Heart right ventricle (tissue), 16 donors: Measurements from ENCODE around the gene DNAJB11. TPM values are rescaled to one million over a fixed set of nuclear protein-coding genes. Genes with fewer than 3 reads are reported as not detected.
A peak's percentile ranks its signal among the peaks of the same experiment; 100 is the strongest.

Experiments used
- ATAC-seq, 8 donors: fragments of 200-7000 bp; cut with Tn5 transposase; one replicate each; pipeline ENCODE4 v1.9.1; 2020; ENCODE audit warnings: mild to moderate bottlenecking in 8 of 8, moderate library complexity in 8 of 8, moderate number of reproducible peaks in 1 of 8
- DNase-seq, 2 donors: peaks; one replicate each; pipeline ENCODE4 v3.0.0-alpha.2; 2020
- H3K27ac ChIP-seq, 10 donors: fragments of 200-600 bp; sonication (generic) in 2 of 10; one replicate each; pipeline versions ENCODE4 v1.5.0 to v1.8.0; 2020 to 2022; ENCODE audit warnings: mild to moderate bottlenecking in 3 of 10
- H3K27me3 ChIP-seq, 7 donors: fragments of 200-600 bp; one replicate each; pipeline ENCODE4 v1.8.0; 2021 to 2022; ENCODE audit warnings: mild to moderate bottlenecking in 2 of 7
- H3K36me3 ChIP-seq, 9 donors: fragments of 200-600 bp; sonication (generic) in 1 of 9; one replicate each; pipeline versions ENCODE4 v1.5.0 to v1.8.0; 2020 to 2022; ENCODE audit warnings: mild to moderate bottlenecking in 2 of 9
- H3K4me1 ChIP-seq, 9 donors: fragments of 200-600 bp; sonication (generic) in 1 of 9; one replicate each; pipeline versions ENCODE4 v1.5.0 to v1.8.0; 2020 to 2022; ENCODE audit warnings: mild to moderate bottlenecking in 4 of 9
- H3K4me3 ChIP-seq, 10 donors: fragments of 200-600 bp; sonication (generic) in 2 of 10; one replicate each; pipeline versions ENCODE4 v1.5.0 to v1.8.0; 2020 to 2022; ENCODE audit warnings: mild to moderate bottlenecking in 7 of 10, moderate library complexity in 2 of 10
- H3K9me3 ChIP-seq, 11 donors: fragments of 200-600 bp in 10 of 11; sonication (generic) in 2 of 11; one replicate each; pipeline versions ENCODE4 v1.5.0 to v1.8.0; 2013 to 2022; ENCODE audit warnings: mild to moderate bottlenecking in 2 of 11, control low read depth in 1 of 11, moderate library complexity in 1 of 11
- CTCF ChIP-seq, 9 donors: fragments of 200-600 bp; sonication (generic) in 2 of 9; IDR thresholded peaks; one replicate each; pipeline versions ENCODE4 v1.5.0 to v1.8.0; 2021 to 2022; ENCODE audit warnings: antibody characterized with exemption in 9 of 9, mild to moderate bottlenecking in 5 of 9, moderate library complexity in 1 of 9
- WGBS, 2 donors: extraction: QIAGEN DNeasy Blood & Tissue Kit; methylation state at CpG; one replicate each; pipeline ENCODE4 v1.1.7; 2013; ENCODE audit warnings: inconsistent platforms in 1 of 2; 5-methylcytosine and 5-hydroxymethylcytosine counted together
- intact Hi-C, 10 donors: fragments of 100-400 bp; cut with DNase I; formaldehyde crosslinking; loops; one replicate each; pipeline versions ENCODE4 v1.11.1 to v1.14.2; 2022
- polyA plus RNA-seq, 2 donors: library from polyadenylated mRNA; stranded (reverse); fragments of 200-250 nt; gene quantifications; one replicate each; pipeline ENCODE4 v1.2.3, GENCODE V29; 2013
- total RNA-seq, 10 donors: library from RNA; stranded (reverse); fragmentation: NEBNext Ultra II Directional in 3 of 10; extraction: Animal tissue kit (Norgen Biotek cat#: 25700) in 3 of 10; gene quantifications; one replicate each; pipeline versions ENCODE4 v1.2.1 to v1.2.4, GENCODE V29; 2021 to 2023
- donor health status: Arrhythmogenic right ventricular cardiomyopathy.
- donor health status: ischemic (EF 13 %, LVEDD 7.1; RV severe dilation, severe dysfunction).
- donor health status: healthy with polysubstance abuse.
- donor health status: DM: no; HTN: yes; CAD: no.
- donor health status: DM: no; HTN: no; CAD: no.
- donor health status: ischemic (EF 25% LVEDD 6.9; RV normal size, moderate dysfunction).
- donor health status: ischemic (EF 25% LVEDD 5.7; RV mildly dilated, moderate dysfunction).
- donor health status: healthy.
- donor health status: DM: yes; HTN: yes; CAD: no.
- donor health status: Ischemic cardiomyopathy.
- donor health status: ischemic (EF 35%, LVEDD 5.7; RV mildly dilated, moderate dysfunction).
- donor health status: nonischemic (EF 11% LVEDD 7.7; RV severe dilation, severe dysfunction).
- donor health status: DM: yes; HTN: yes; CAD: no.
- donor health status: PGD.
- donor health status: ischemic (EF 29% LVEDD 5.4; RV normal size, mild dysfunction).
- donor health status: nonischemic (EF 23%, LVEDD 6.1; RV moderate dilation, normal function).

DNAJB11 gene
- total and polyA plus RNA-seq, 12 donors: 17.9 to 147 (median 24.2) TPM

- WGBS, 2 donors: 89 to 90% methylated on average over 6 of the region's 6 CpGs
- intact Hi-C loops: loop anchor here in 1 of 10 donors (10.0 kb wide), 1 partner anchor 279 kb away; no protein-coding TSS in a partner anchor
- ATAC-seq (peak in 6 of 8 donors; percentile 35 to 80 (median 64)), DNase-seq (no peak)
- Histone ChIP-seq H3K4me3 (no peak overlapping the region), H3K27ac (peak overlapping the region in 1 of 10 donors; percentile 46), H3K36me3 (peaks cover 0 to 12% (median 0%) of the 10 kb centered on the region in 9 donors), H3K9me3 (no peaks in the 10 kb centered on the region), H3K4me1 (peaks cover 0 to 15% (median 7%) of the 10 kb centered on the region in 9 donors), H3K27me3 (no peaks in the 10 kb centered on the region)
- TF ChIP-seq CTCF (IDR thresholded peaks at IDR 0.05): no peak
Observed at GRCh38 chr3:186534113-186534669, 36.3 kb upstream of the DNAJB11 start.

DNA sequence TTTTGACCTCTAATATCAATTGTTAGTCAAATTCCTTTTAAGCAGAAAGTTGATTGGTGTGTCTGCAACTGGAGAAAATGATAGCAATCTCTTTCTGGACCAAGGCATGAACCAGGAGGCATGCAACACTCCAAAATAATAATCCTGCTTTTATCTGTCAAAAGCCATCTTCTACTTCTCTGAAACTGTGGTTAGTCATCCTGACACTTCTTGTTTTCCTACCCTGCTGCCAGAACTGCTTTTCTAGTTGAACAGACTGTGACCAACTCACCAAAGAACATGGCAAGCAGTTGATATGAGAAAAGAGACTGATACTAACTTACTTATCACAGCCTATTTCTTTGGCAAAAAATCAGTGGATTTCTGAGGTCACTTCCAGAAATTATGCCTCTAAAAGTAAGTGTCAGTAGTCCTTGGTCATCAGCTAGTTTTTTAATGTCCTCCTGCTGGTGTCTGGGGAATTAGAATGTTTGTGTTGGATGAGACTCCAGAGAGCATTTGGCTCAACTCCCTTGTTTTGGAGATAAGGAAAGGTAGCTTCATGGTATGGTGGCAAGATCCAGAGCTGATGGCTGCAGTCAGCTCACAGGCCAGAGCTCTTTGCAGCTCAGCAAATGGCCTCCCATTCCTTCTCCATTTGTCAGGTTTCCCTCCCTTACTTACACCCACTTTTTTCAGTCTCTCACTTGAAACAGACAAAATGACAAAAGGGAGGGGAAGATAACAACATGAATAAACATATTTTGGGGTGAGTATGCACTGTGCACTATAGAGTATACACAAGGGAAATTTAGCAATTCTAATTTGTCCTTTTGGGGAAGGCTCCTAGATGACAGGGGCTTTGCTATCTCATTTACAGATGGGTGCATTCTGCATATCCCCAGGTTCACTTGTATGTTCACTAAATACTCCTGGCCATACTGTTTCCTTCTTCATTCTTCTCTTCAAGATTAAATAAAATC, 33.4 kb upstream of the DNAJB11 start:
- no peak for DNase-seq
- no peak overlapping the region for H3K4me3 ChIP-seq
- intact Hi-C loops: loop anchor here in 4 of 10 donors (5.0 to 10.0 kb wide), 5 partner anchors 275 to 555 kb away; no protein-coding TSS in a partner anchor
- peaks cover 2 to 25% (median 14%) of the 10 kb centered on the region in 9 donors for H3K4me1 ChIP-seq
- no peaks in the 10 kb centered on the region for H3K9me3 ChIP-seq
- peaks cover 0 to 22% (median 0%) of the 10 kb centered on the region in 9 donors for H3K36me3 ChIP-seq
- peak in 3 of 8 donors; percentile 25 to 75 (median 27) for ATAC-seq
- no peak for TF ChIP-seq CTCF (IDR thresholded peaks at IDR 0.05)
- no peak overlapping the region for H3K27ac ChIP-seq
- no peaks in the 10 kb centered on the region for H3K27me3 ChIP-seq

- Histone ChIP-seq H3K27me3 (no peaks in the 10 kb centered on the region), H3K4me1 (peaks cover 2 to 25% (median 14%) of the 10 kb centered on the region in 9 donors), H3K27ac (no peak overlapping the region), H3K4me3 (no peak overlapping the region), H3K36me3 (peaks cover 0 to 27% (median 1%) of the 10 kb centered on the region in 9 donors), H3K9me3 (no peaks in the 10 kb centered on the region)
- intact Hi-C loops: loop anchor here in 4 of 10 donors (5.0 to 10.0 kb wide), 5 partner anchors 276 to 556 kb away; no protein-coding TSS in a partner anchor
- TF ChIP-seq CTCF (IDR thresholded peaks at IDR 0.05): no peak
- WGBS, 2 donors: 97% methylated on average over 3 of the region's 3 CpGs
- no peak for DNase-seq
- no peak for ATAC-seq
Observed at GRCh38 chr3:186538779-186539178, 31.7 kb upstream of the DNAJB11 start.

DNA sequence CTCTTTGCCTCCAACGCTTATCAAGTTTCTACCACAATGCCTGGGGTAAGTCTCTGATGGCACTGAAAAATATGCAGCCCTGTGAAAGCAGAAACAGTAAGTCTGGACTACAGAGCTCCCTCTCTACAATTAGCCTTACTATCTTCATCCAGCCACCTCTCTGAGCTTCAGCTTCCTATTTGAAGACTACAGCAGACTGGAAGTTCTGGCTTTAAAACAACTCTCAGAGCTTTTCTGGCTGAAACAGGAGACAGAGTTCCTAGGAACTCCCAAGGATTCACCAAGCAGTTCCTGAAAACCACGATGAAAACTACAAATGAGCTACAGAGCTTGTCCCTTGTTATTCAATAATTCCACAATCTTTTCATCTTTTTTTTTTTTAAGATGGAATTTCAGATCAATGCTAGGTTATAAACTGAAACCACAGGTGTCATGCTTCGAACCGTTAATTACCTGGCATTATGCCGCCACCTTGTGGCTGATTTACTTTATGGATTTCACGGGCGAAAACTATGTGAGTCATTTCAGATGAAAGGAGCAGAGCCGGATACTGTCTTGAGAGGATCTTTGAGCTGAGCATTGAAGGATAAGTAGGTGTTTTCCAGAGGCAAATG, 30.2 kb upstream of the DNAJB11 start:
- peak; percentile 51 to 83 (median 71) for TF ChIP-seq CTCF (IDR thresholded peaks at IDR 0.05)
- H3K36me3 ChIP-seq: peaks cover 0 to 43% (median 6%) of the 10 kb centered on the region in 9 donors
- intact Hi-C loops: loop anchor here in 9 of 10 donors (1.0 to 5.0 kb wide), 8 partner anchors 278 to 560 kb away; no protein-coding TSS in a partner anchor
- H3K4me1 ChIP-seq: peaks cover 2 to 25% (median 9%) of the 10 kb centered on the region in 9 donors
- peak overlapping the region in 1 of 10 donors; percentile 21 for H3K27ac ChIP-seq
- H3K4me3 ChIP-seq: peak overlapping the region in 2 of 10 donors; percentile 3 to 27
- ATAC-seq (peak in 7 of 8 donors; percentile 67 to 87 (median 82)), DNase-seq (peak in 1 of 2 donors; percentile 67)
- WGBS, 2 donors: 7 to 8% methylated on average over 8 of the region's 8 CpGs
- no peaks in the 10 kb centered on the region for H3K27me3 ChIP-seq
- H3K9me3 ChIP-seq: no peaks in the 10 kb centered on the region
